Measurements from ENCODE around the gene TFEB.

GRCh38 chr6:41679696-41680095 lies 55.7 kb downstream of the TFEB start:
- TF ChIP-seq NFIC (IDR thresholded peaks at IDR 0.05) (no peak), RAD21 (IDR thresholded peaks at IDR 0.05; ENCODE audit: low read depth) (no peak), EGR1 (IDR thresholded peaks at IDR 0.05) (no peak), EP300 (IDR thresholded peaks at IDR 0.05; ENCODE audit: borderline replicate concordance) (no peak), YY1 (IDR thresholded peaks at IDR 0.05; ENCODE audit: low read depth) (no peak), TAF1 (IDR thresholded peaks at IDR 0.05; ENCODE audit: low read depth) (no peak), MAX (IDR thresholded peaks at IDR 0.05) (no peak)
- TF ChIP-seq, protein P1, sequence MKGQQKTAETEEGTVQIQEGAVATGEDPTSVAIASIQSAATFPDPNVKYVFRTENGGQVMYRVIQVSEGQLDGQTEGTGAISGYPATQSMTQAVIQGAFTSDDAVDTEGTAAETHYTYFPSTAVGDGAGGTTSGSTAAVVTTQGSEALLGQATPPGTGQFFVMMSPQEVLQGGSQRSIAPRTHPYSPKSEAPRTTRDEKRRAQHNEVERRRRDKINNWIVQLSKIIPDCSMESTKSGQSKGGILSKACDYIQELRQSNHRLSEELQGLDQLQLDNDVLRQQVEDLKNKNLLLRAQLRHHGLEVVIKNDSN (IDR thresholded peaks at IDR 0.05) = no peak

Measured in Ishikawa (cell line).